Subcutaneous abdominal adipose tissue (tissue), 5 donors: ENCODE results near the gene NOLC1.

Source experiments
- H3K27ac ChIP-seq: one replicate; pipeline ENCODE4 v1.7.0; 2013; ENCODE audit warnings: low read depth, mild to moderate bottlenecking, inconsistent platforms, low read length, moderate library complexity
- H3K27me3 ChIP-seq, 5 donors: one replicate each; pipeline ENCODE4 v1.7.0; 2013; ENCODE audit warnings: low read length in 5 of 5, inconsistent platforms in 1 of 5; ENCODE audit not compliant: control insufficient read depth in 5 of 5, insufficient read depth in 4 of 5
- H3K36me3 ChIP-seq, 5 donors: one replicate each; pipeline ENCODE4 v1.7.0; 2013; ENCODE audit warnings: low read length in 5 of 5; ENCODE audit not compliant: control insufficient read depth in 5 of 5, insufficient read depth in 5 of 5
- H3K4me1 ChIP-seq, 5 donors: one replicate each; pipeline ENCODE4 v1.7.0; 2013; ENCODE audit warnings: low read length in 5 of 5, mild to moderate bottlenecking in 3 of 5, moderate library complexity in 1 of 5; ENCODE audit not compliant: control insufficient read depth in 5 of 5, insufficient read depth in 5 of 5
- H3K4me3 ChIP-seq, 5 donors: one replicate each; pipeline ENCODE4 v1.7.0; 2013; ENCODE audit warnings: low read length in 5 of 5, low read depth in 1 of 5
- H3K9ac ChIP-seq, 5 donors: one replicate each; pipeline ENCODE4 v1.7.0; 2013; ENCODE audit warnings: low read length in 5 of 5, mild to moderate bottlenecking in 4 of 5, moderate library complexity in 3 of 5
- H3K9me3 ChIP-seq, 5 donors: one replicate each; pipeline ENCODE4 v1.7.0; 2013; ENCODE audit warnings: low read length in 5 of 5; ENCODE audit not compliant: control insufficient read depth in 5 of 5
- donor health status: healthy.
- donor health status: healthy.
- donor health status: healthy.
- donor health status: healthy.
- donor health status: healthy.

NOLC1 gene

DNA sequence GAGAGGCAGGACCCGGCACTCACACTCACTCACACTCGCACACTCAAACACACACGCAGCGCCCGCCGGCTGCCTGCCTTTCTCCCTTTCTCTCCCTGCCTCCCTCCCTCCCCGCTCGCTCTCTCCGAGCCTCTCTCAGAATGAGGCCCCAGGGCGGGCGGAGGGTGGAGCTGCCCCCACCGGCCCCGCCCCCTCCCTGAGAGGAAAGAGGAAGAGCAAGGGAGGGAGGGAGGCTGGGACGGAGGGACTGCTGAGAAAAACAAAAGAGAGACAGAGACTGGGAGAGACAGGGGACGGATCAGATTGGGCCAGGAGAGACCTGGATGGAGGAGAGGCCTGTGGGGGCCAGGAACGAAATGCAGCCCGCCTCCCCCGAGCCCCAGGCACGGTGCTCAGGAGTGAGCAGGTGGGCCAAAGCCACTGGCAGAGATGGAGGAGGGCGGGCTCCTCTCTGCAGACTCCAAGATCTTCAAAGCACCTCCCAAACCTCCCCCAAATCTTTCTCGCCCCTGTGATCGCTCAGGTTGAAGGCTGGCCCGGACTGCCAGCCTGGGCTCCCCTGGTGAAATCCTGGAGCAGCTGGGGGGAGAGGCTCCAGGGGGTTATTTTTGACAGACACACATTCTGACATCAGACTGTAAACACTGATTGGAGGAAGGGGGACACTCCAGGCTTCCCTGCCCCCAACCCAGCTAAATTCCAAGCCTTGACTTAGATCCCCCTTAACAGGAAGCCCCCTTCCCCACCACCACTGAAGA is 37.1 kb upstream of the NOLC1 start:
- no peaks in the 10 kb centered on the region for H3K27me3 ChIP-seq
- H3K4me3 ChIP-seq, result peak overlapping the region; percentile 35 to 71 (median 64)
- H3K9me3 ChIP-seq, result no peaks in the 10 kb centered on the region
- H3K9ac ChIP-seq, result peak overlapping the region in 4 of 5 donors; percentile 8 to 65 (median 38)
- peaks cover 23 to 75% (median 68%) of the 10 kb centered on the region in 5 donors for H3K4me1 ChIP-seq
- H3K36me3 ChIP-seq, result peaks cover 2 to 14% (median 14%) of the 10 kb centered on the region in 5 donors
- H3K27ac ChIP-seq, result peak overlapping the region; percentile 50

DNA sequence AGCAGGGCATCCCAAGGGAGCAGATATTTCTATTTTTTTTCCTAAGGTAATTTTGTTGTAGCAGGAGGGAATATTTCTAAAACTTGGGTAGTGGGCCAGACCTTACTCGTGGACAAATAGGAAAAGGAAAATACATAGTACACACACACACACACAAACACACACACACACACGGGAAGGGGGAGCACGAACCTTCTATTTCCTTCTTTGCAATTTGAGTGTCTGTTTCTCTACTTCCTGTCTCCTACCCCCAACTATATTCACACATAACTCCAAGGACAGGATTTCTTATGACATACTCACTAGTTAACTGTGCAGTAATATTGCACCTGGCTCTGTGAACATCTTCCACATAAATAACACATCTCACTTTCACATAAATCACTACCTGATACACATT is 36.4 kb upstream of the NOLC1 start:
- Histone ChIP-seq H3K9ac (peak overlapping the region in 4 of 5 donors; percentile 8 to 65 (median 38)), H3K27me3 (no peaks in the 10 kb centered on the region), H3K9me3 (no peaks in the 10 kb centered on the region), H3K36me3 (peaks cover 0 to 7% (median 7%) of the 10 kb centered on the region in 5 donors), H3K4me3 (peak overlapping the region in 3 of 5 donors; percentile 35 to 71 (median 64)), H3K4me1 (peaks cover 23 to 78% (median 70%) of the 10 kb centered on the region in 5 donors), H3K27ac (peak overlapping the region; percentile 50)

DNA sequence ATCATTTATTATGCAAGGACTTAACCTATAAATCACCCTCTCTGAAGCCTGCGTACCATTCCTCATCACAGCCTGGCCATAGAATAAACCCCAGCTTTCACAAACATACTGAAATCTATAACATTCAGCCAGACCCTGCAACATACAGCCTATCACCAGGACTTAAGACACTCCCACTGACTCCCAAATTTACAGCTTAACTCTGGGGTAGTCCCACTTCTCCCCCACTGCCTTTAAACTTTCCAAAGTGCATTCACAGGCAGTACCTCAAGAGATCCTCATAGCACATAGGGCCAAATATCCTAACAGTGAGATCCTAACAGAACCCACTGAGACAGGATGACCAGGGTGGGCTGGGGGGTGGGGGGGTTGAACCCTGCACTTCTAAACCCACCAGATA is 35.5 kb upstream of the NOLC1 start:
- H3K27me3 ChIP-seq, result no peaks in the 10 kb centered on the region
- H3K27ac ChIP-seq, result peak overlapping the region; percentile 86
- peak overlapping the region in 1 of 5 donors; percentile 84 for H3K9ac ChIP-seq
- peaks cover 23 to 87% (median 78%) of the 10 kb centered on the region in 5 donors for H3K4me1 ChIP-seq
- no peaks in the 10 kb centered on the region for H3K36me3 ChIP-seq
- H3K4me3 ChIP-seq, result no peak overlapping the region
- H3K9me3 ChIP-seq, result no peaks in the 10 kb centered on the region

DNA sequence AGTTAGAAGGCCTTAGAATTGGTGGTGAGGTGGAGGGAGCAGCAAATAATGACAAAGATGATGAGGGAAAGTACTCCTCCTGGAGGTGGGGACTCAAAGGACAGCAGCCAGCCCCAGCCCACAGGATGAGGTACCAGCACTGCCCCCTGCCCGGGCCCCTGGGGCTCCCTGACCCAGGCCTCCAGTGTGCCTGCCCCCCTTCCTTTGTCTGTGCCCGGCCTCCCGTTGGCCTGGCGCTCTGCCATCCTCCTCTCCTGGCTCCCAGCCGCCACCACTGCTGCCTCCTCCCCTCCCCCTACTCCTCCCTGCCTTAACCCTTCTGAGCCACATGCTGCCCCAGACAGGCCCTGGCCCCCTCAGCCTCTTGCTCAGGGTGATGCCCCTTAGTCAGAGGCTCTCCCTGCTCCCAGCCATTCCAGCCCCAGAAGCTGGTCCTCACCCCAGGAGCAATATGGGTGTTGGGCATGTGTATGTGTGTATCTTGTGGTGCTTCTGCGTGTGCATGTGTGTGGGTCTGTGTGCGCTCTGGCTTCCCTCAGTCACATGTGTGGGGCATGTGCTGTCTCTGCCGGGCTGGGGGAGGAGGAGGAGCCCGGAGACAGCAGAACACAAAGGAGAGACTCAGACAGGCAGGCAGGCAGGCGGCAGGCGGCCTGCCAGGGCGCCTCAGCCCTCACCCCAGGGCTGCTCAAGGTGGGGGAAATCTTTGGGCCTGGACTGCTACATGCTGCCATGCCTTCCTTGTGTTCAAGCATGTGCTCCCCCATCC is 34.6 kb upstream of the NOLC1 start:
- Histone ChIP-seq H3K4me1 (peaks cover 23 to 89% (median 81%) of the 10 kb centered on the region in 5 donors), H3K27ac (peak overlapping the region; percentile 86), H3K9me3 (no peaks in the 10 kb centered on the region), H3K4me3 (peak overlapping the region; percentile 37 to 89 (median 61)), H3K9ac (peak overlapping the region in 4 of 5 donors; percentile 47 to 84 (median 61)), H3K27me3 (no peaks in the 10 kb centered on the region), H3K36me3 (no peaks in the 10 kb centered on the region)

DNA sequence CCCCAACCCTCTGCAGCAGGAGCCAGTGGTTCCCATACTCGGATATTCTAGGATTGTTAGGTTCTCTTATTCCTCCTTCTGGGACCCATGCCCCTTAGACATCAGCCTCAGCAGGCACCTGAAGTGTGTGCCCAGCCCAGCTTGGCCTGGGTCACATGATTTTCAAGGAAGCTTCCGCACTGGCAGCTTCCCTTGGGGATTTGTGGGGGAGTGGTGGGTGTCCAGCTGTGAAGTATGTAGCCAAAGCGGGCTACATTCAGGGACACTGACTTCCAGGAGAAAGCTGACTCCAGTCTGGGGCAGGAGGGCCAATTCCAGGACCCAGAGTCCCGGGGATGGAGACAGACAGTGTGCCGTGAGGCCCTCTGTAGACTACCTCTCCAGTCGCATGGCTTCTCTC is 33.3 kb upstream of the NOLC1 start:
- H3K9ac ChIP-seq, result peak overlapping the region in 4 of 5 donors; percentile 54 to 86 (median 76)
- peaks cover 18 to 76% (median 68%) of the 10 kb centered on the region in 5 donors for H3K4me1 ChIP-seq
- H3K36me3 ChIP-seq, result no peaks in the 10 kb centered on the region
- peak overlapping the region; percentile 86 for H3K27ac ChIP-seq
- H3K4me3 ChIP-seq, result peak overlapping the region; percentile 6 to 92 (median 86)
- H3K27me3 ChIP-seq, result no peaks in the 10 kb centered on the region
- H3K9me3 ChIP-seq, result no peaks in the 10 kb centered on the region

GRCh38 chr10:102119417-102120141 is 32.6 kb upstream of the NOLC1 start:
- H3K9ac ChIP-seq, result peak overlapping the region in 4 of 5 donors; percentile 54 to 88 (median 85)
- H3K9me3 ChIP-seq, result no peaks in the 10 kb centered on the region
- peak overlapping the region; percentile 83 to 92 (median 87) for H3K4me3 ChIP-seq
- H3K4me1 ChIP-seq, result peaks cover 18 to 71% (median 64%) of the 10 kb centered on the region in 5 donors
- H3K36me3 ChIP-seq, result no peaks in the 10 kb centered on the region
- no peaks in the 10 kb centered on the region for H3K27me3 ChIP-seq
- peak overlapping the region; percentile 86 for H3K27ac ChIP-seq

- no peaks in the 10 kb centered on the region for H3K27me3 ChIP-seq
- H3K36me3 ChIP-seq, result no peaks in the 10 kb centered on the region
- peak within 1 kb of the TSS in 4 of 5 donors; percentile 63 to 88 (median 85) for H3K9ac ChIP-seq
- H3K9me3 ChIP-seq, result no peaks in the 10 kb centered on the region
- H3K4me3 ChIP-seq, result peak within 1 kb of the TSS; percentile 83 to 92 (median 87)
- peak within 1 kb of the TSS; percentile 86 for H3K27ac ChIP-seq
- peaks cover 18 to 66% (median 59%) of the 10 kb centered on the region in 5 donors for H3K4me1 ChIP-seq
Observed at GRCh38 chr10:102120142-102120990, 31.8 kb upstream of the NOLC1 start, which contains the start of gene LDB1. TSS of gene LDB1 (minus strand) at chr10:102120368. CDS start at chr10:102120110, 258 bp downstream.

DNA sequence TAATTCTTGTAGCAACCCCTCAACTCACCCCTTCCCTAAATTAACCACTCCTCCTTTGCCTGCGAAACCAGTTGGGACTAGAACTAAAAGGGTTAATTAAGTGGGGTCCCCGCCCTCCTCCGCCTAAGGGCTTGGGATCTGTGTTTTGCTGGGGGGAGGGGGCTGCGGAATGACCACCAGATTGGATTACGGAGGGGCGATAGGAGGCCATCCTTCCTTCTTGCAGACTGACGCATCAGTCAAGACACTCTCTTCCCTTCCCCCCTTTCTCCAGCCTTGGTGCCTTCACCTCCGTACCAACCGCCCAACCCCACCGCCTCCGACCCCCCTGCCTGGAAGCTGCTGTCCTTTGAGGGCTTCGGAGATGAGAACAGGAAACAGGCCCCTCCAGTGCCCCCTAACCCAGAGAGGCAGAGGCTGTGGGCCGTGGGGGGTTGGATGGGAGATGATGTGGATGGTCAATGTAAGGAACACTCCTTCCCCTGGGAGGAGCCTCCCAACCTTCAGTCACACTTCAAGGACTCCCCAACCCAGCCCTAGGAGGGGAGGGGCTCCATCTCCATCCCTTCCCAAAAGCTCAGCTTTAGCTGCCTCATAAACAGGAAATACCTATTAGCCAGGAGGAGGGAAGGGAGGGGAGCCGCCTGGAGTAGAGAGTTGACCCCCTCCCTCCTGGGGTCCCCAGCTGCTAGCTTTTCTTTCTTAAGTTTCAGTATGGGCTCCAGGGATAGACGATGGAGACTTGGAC is 31.0 kb upstream of the NOLC1 start:
- peak overlapping the region; percentile 83 to 89 (median 87) for H3K4me3 ChIP-seq
- peak overlapping the region; percentile 69 for H3K27ac ChIP-seq
- no peaks in the 10 kb centered on the region for H3K36me3 ChIP-seq
- peak overlapping the region in 4 of 5 donors; percentile 63 to 84 (median 70) for H3K9ac ChIP-seq
- peaks cover 16 to 58% (median 51%) of the 10 kb centered on the region in 5 donors for H3K4me1 ChIP-seq
- H3K27me3 ChIP-seq, result no peaks in the 10 kb centered on the region
- H3K9me3 ChIP-seq, result no peaks in the 10 kb centered on the region
